Motor neuron (in vitro differentiated cells): ENCODE measurements around the gene UBR4. TPM values are rescaled to one million over a fixed set of nuclear protein-coding genes. Genes with fewer than 3 reads are reported as not detected.
"Not testable (repeated sequence)": the region's sequence is repeated elsewhere in the genome, so short reads cannot be mapped to it uniquely, and the experiment has no call there.

ENCODE experiments used
- ATAC-seq, 8 experiments: fragments of 200-7000 bp; cut with Tn5 transposase; replicated peaks in 6 of 8; 2 replicates each; pipeline ENCODE4 v1.8.0; 2021; ENCODE audit warnings: mild to moderate bottlenecking in 8 of 8, moderate library complexity in 8 of 8
- H3K27ac ChIP-seq, 2 donors: fragments of 250-450 bp; sonication (Bioruptor Pico); 2 replicates each; pipeline ENCODE4 v1.9.0; 2021; ENCODE audit warnings: antibody characterized with exemption in 2 of 2, mild to moderate bottlenecking in 2 of 2, moderate library complexity in 1 of 2
- H3K4me1 ChIP-seq, 2 donors: fragments of 250-450 bp; sonication (Bioruptor Pico); replicated peaks in 1 of 2; 2 replicates each; pipeline ENCODE4 v1.6.1; 2021; ENCODE audit warnings: antibody characterized with exemption in 2 of 2, mild to moderate bottlenecking in 2 of 2, moderate library complexity in 1 of 2
- H3K4me3 ChIP-seq, 5 donors: fragments of 250-450 bp; sonication (Bioruptor Pico); 2 replicates each; pipeline ENCODE4 v1.9.0; 2021; ENCODE audit warnings: antibody characterized with exemption in 5 of 5, mild to moderate bottlenecking in 5 of 5, moderate library complexity in 4 of 5
- WGBS, 10 experiments: fragments of 450-650 bp; shearing (Covaris generic); methylation state at CpG; one replicate each; pipeline ENCODE4 v1.0.0; 2022; 5-methylcytosine and 5-hydroxymethylcytosine counted together
- in situ Hi-C, 9 experiments: fragments of 400-800 bp; cut with MboI; loops; one replicate each; pipeline ENCODE4 v1.15.0; 2021; ENCODE audit warnings: low sequenced_read_pairs in 9 of 9, low pct_unique_long_range_greater_than_20kb in 2 of 9; ENCODE audit not compliant: unreplicated experiment in 9 of 9
- total RNA-seq, 8 experiments: library from RNA; unstranded; fragments of 300-600 nt; gene quantifications; 2 replicates each; pipeline versions ENCODE4 v1.2.3 to v1.2.4, GENCODE V29; 2022

UBR4 gene
- total RNA-seq, 8 experiments from 2014 or later, result 67.4 to 206 (median 116) TPM

DNA sequence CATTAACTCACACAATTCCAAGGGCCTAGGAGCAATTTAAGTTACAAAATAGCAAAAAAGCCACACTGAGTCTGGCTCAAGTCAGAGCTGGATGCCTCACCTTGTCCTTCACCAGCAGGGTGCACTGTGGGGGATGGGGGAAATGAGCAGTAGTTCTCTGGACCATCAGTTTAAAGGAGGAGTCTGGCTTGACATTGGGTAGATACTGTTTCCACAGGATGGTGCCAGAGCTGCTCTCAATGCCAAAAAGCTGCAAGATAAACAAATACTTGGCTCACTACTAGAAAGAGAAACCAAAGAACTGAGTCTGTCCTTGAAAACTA lies 22.4 kb upstream of the UBR4 start:
- peak in 3 of 8 experiments; percentile 71 to 80 (median 74) for ATAC-seq
- in situ Hi-C loops, result no loop called here
- Histone ChIP-seq H3K4me1 (no peaks in the 10 kb centered on the region), H3K27ac (no peak overlapping the region), H3K4me3 (no peak overlapping the region)

DNA sequence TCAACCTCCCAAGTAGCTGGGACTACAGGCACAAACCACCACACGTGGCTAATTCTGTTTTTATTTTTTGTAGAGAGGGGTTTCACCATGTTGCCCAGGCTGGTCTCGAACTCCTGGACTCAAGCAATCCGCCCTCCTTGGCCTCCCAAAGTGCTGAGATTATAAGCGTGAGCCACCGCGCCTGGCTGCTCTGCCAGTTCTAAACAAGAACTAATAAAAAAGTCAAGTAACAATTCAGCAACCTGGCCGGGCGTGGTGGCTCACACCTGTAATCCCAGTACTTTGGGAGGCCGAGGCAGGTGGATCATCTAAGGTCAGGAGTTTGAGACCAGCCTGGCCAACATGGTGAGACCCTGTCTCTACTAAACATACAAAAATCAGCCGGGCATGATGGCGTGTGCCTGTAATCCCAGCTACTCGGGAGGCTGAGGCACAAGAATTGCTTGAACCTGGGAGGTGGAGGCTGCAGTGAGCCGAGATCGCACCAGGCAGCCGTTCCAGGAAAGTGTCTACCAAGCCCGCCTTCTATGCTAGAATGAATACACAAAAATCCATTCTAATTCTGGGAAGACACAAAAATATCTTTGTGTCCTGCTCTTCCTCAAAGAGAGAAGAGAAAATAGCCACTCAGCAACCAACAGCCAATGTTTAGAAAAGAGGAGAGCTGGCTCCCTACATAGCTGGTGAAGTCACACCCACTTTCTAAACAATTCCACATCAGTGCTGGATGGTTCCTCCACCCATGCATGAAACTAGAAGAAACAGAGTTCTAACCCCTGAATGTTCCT lies 21.9 kb upstream of the UBR4 start:
- WGBS, 10 experiments, result 63 to 100% (median 96%) methylated on average over 1 to 15 of the region's 16 CpGs; no CpG with 5 or more reads in 1 of the 10 experiments
- ATAC-seq, result peak in 3 of 8 experiments; percentile 84 to 96 (median 94)
- H3K4me3 ChIP-seq, result not testable (repeated sequence)

DNA sequence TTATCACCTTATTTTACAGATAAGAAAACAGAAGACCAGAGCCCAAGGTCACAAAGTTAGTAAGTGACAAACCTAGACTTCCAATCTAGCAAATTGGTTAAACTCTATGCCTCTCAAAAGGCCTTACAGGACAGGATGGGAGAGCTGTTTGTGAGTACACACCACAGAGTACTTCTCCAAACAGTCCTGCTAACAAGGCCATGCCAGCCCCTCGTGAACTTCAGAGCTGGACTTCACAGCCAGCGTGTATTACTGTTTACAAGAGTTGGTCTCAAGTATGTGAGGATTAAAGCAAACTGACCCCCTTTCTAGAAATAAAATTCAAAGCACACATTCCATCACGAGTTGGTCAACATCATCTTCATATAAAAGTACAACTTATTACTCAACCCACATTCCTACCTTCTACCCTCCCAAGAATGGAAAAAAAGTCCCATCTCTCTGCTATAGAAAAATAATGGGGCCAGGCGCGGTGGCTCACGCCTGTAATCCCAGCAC lies 19.8 kb upstream of the UBR4 start:
- no peaks in the 10 kb centered on the region for H3K4me1 ChIP-seq
- ATAC-seq, result no peak
- H3K4me3 ChIP-seq, result no peak overlapping the region
- in situ Hi-C loops, result no loop called here
- no peak overlapping the region for H3K27ac ChIP-seq
- 63 to 100% (median 94%) methylated on average over 2 to 6 of the region's 6 CpGs; no CpG with 5 or more reads in 2 of the 10 experiments for WGBS, 10 experiments

More for the DNA sequence above, 21.9 kb upstream of the UBR4 start:
- in situ Hi-C loops, H3K27ac ChIP-seq, H3K4me1 ChIP-seq: not testable (repeated sequence)

DNA sequence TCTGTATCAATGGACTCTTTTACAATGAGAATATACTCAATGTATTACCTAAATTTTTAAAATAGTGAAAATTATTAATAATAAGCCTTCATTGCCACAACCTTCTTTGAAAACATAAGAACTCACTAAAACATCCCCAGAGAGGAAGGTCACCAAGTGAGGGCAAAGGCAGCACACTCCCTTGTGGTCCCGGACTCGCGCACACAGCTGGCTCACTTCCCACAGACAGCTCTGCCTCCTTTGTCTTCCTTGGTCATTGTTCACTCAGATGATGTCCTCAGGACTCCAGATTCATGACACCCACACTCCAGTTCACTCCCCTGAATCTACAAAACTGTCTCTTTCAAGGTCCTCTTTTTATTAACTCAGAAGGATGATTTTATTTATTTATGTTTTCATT lies 19.2 kb upstream of the UBR4 start:
- in situ Hi-C loops, result no loop called here
- WGBS, 10 experiments, result 83 to 94% (median 84%) methylated on average over 3 of the region's 3 CpGs; no CpG with 5 or more reads in 5 of the 10 experiments
- Histone ChIP-seq H3K27ac (no peak overlapping the region), H3K4me1 (no peaks in the 10 kb centered on the region), H3K4me3 (no peak overlapping the region)
- no peak for ATAC-seq

DNA sequence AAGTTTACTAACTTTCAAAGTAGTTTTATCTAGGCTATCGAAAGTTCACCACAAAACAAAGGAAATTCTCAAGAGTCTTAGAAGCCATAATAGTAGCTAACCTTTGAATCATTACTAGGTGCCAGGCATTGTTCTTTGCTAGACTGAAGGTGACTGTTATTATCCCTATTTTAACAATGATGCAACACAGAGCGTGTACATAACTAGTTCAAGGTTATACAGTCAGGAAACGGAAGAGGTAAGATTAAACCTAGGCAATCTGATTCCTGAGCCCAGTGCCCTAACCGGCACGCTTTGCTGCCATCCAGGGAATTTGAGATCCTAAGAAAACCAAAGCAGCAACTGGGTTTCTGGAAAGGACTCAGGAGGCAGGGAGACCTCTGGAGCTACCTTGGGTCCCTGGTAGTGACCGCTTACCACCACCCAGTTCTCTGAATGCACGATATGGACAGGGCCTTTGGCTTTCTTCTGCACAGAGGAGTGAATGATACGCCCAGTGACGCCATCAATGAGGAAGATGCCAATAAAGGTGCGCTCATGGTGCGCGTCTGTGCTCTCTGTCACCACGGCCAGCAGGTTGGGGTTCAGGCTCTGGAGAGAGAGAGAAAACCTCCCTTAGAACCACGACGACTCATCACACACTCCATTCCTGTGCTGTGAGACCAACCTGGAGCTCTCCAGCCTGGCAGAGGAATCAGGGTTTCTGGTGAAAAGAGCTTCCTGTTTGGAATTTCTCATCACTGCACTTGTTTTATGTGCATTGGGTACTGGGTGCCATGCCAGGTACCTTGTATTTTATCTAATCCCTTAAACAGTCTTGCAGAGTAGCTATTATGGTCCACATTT lies 13.1 kb upstream of the UBR4 start:
- WGBS, 10 experiments, result 88 to 100% (median 94%) methylated on average over 3 to 14 of the region's 15 CpGs
- Histone ChIP-seq H3K27ac (no peak overlapping the region), H3K4me3 (no peak overlapping the region), H3K4me1 (no peaks in the 10 kb centered on the region)
- in situ Hi-C loops, result no loop called here
- no peak for ATAC-seq

DNA sequence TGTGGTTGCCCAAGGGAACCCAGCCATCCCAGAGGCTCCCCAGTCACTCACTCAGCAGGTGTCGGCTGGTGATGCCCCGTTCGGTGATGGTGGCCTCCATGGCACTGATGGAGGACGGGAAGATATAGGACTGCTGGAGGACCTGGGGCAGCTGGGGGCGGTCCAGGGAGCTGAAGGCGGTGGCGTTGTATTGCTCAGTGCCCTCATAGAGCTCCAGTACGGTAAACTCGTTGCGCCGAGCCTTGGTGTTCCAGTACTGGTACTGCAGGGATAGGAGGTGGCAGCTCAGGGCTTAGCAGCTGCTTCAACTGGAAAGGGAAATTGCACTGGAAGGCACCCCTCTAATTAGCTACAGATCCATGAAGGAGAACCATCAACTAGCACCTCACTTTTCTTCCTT lies 12.5 kb upstream of the UBR4 start:
- 80 to 100% (median 100%) methylated on average over 1 to 9 of the region's 11 CpGs; no CpG with 5 or more reads in 3 of the 10 experiments for WGBS, 10 experiments
- ATAC-seq, result no peak
- Histone ChIP-seq H3K4me3 (no peak overlapping the region), H3K27ac (no peak overlapping the region), H3K4me1 (no peaks in the 10 kb centered on the region)
- in situ Hi-C loops, result no loop called here

DNA sequence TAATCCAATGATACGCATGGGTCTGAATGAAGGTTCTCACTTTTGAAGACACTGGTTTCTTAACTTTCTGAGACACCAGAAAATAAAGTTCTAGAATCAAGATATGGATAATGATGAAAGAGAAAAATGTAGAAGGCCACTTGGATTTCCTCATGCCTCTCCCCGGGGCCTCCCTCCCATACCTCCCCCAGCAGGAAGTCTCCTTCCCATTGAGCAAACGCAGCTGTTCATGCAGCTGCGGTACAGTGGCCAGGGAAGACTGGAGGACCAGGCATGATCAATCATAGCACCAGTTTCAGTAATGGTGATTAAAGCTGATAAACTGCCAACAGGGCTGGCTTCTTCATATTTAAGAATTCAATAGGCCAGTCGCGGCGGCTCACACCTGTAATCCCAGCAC lies 10.9 kb upstream of the UBR4 start:
- WGBS, 10 experiments, result 80 to 100% (median 93%) methylated on average over 1 to 7 of the region's 7 CpGs; no CpG with 5 or more reads in 2 of the 10 experiments
- ATAC-seq, result no peak
- in situ Hi-C loops, result no loop called here
- no peaks in the 10 kb centered on the region for H3K4me1 ChIP-seq
- no peak overlapping the region for H3K4me3 ChIP-seq
- H3K27ac ChIP-seq, result no peak overlapping the region

DNA sequence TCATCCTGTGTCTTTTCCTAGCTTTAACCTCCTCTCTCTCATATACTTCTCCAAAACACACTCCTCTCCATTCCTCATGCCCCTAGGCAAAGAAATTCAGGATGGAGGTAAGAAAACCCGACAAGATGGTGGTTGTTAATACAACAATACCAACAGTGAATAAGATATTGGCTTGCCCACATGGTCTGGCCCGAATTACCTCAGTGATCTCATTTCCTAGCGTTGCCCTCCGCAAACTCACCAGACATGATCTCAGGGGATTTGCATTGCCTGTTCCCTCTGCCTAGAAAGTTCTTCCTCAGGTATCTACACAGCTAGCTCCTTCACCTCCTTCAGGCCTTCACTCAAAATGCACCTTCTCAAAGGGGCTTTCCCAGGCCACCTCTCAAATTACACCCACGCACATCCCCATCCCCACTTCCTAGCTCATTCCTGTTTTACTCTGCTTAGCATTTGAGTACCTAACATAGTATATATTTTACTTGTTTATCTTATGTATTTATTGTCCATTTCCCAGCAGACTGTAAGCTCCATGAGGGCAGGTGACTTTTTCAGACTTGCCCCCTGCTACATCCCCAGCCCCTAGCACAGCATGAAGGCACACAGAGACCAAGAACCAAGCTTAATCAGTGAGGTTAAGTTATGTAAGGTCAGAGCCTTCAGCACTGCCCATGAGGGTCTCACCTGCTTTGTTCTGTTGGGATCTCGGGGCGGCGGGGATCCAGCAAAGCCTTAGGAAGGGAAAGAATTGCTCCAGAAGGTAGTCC lies 10.2 kb upstream of the UBR4 start:
- H3K4me1 ChIP-seq, result no peaks in the 10 kb centered on the region
- ATAC-seq, result no peak
- in situ Hi-C loops, result no loop called here
- no peak overlapping the region for H3K27ac ChIP-seq
- H3K4me3 ChIP-seq, result no peak overlapping the region
- WGBS, 10 experiments, result 86 to 100% (median 98%) methylated on average over 1 to 8 of the region's 8 CpGs; no CpG with 5 or more reads in 1 of the 10 experiments

DNA sequence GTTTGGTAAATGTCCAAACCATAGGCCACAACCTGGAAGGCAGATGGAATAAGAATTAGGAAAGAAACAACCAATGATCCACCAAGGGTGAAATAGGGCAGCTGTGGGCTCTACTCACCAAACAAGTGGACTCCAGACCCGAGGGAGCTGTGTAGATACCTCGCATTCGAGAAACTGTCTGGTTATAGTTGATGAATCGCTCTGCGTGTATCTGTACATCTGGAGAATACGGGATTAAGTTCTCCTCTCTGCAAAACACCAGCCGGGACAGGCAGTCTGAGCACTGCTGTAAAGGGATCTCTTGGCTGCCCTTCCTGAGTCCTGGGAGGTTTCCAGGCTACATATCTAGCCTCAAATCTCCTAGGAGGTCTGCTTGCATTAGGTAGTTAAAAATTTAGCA lies 9.4 kb upstream of the UBR4 start:
- H3K4me3 ChIP-seq, result no peak overlapping the region
- 50 to 100% (median 94%) methylated on average over 2 to 7 of the region's 7 CpGs; no CpG with 5 or more reads in 1 of the 10 experiments for WGBS, 10 experiments
- ATAC-seq, result no peak
- no peaks in the 10 kb centered on the region for H3K4me1 ChIP-seq
- in situ Hi-C loops, result no loop called here
- peak overlapping the region in 1 of 2 donors; percentile 23 for H3K27ac ChIP-seq

DNA sequence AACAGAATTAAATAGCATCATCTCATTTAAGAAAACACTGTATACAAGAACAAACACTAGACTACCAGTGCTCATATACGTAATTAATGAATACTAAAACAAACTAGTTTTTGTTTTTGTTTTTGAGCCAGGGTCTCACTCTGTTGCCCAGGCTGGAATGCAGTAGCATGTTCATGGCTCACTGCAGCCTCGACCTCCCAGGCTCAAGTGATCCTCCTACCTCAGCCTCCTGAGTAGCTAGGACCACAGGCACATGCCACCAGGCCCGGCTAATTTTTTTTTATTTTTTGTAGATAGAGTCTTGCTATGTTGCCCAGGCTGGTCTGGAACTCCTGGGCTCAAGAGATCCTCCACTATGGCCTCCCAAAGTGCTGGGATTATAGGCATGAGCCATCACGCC lies 6.5 kb upstream of the UBR4 start:
- ATAC-seq, in situ Hi-C loops, H3K4me1 ChIP-seq, H3K27ac ChIP-seq, H3K4me3 ChIP-seq: not testable (repeated sequence)
- 80 to 100% (median 100%) methylated on average over 1 to 4 of the region's 4 CpGs for WGBS, 10 experiments

DNA sequence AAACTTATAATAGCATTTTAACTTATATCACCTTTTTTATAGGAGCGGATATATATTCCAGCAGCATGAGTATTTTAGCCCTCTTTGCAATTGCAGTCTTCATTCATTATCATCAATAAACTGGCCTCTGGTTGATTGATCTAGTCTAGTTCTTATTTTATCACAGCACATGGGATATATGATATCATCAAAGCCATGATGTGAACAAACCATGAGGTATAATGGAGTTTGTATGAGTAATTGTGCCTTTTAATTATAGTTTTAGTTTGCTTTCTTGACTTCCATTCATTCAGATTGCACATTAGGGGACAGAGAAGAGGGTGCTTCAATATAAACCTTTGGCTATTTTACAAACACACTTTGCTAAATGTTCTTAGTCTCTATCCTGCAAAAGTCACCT lies 3.5 kb upstream of the UBR4 start:
- Histone ChIP-seq H3K27ac (no peak overlapping the region), H3K4me3 (no peak overlapping the region), H3K4me1 (peaks cover 10 to 13% of the 10 kb centered on the region in 2 donors)
- no peak for ATAC-seq
- in situ Hi-C loops, result no loop called here
- WGBS, 10 experiments, result 71 to 100% (median 94%) methylated on average over 1 of the region's 1 CpG; no CpG with 5 or more reads in 4 of the 10 experiments

DNA sequence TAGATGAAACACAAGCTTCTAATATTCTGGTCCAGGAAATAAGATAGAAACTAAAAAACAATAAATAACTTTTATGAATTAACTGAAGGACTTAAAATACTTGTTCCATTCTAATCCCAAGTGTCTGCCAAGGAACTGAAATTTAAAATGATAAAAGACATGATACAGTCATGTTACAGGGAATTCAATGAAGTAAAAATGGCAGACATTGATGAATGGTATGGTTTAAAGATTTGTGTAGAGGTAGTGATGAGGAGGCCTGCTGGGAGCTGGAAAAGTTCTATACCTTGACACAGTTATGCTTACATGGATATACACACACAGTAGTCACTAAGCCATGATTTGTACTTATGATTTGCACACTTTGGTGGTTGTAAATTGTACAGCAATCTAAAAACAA lies 2.1 kb upstream of the UBR4 start:
- H3K4me1 ChIP-seq, result peaks cover 10 to 20% of the 10 kb centered on the region in 2 donors
- in situ Hi-C loops, result no loop called here
- ATAC-seq, result no peak
- no peak overlapping the region for H3K4me3 ChIP-seq
- H3K27ac ChIP-seq, result no peak overlapping the region
